CD8-positive, alpha-beta memory T cell (primary cell): Measurements from ENCODE around the gene SNORC. TPM values are rescaled to one million over a fixed set of nuclear protein-coding genes. Genes with fewer than 3 reads are reported as not detected.

ENCODE experiments used
- CTCF ChIA-PET: fragments of 350-600 bp; sonication (Branson Sonifier 250); formaldehyde crosslinking; loops from one replicate; lab custom pipeline; 2021; ENCODE audit warnings: antibody characterized with exemption; lab: Charles Lee
- POLR2A ChIA-PET: fragments of 350-600 bp; sonication (Branson Sonifier 250); formaldehyde crosslinking; loops from one replicate; lab custom pipeline; 2021; ENCODE audit warnings: antibody characterized with exemption; lab: Charles Lee
- DNase-seq, 5 donors: peaks; one replicate each; pipeline versions ENCODE4 v3.0.0 to v3.0.0-alpha.2; 2020 to 2022; ENCODE audit warnings: mixed read lengths in 1 of 5
- H3K27ac ChIP-seq: one replicate; pipeline ENCODE4 v1.7.0; 2013; ENCODE audit warnings: low read depth, mild to moderate bottlenecking, low read length, moderate library complexity
- H3K27me3 ChIP-seq: 2 replicates; pipeline ENCODE4 v1.7.0; 2013; ENCODE audit warnings: low read length, mild to moderate bottlenecking; ENCODE audit not compliant: insufficient read depth, poor library complexity, severe bottlenecking
- H3K36me3 ChIP-seq: 2 replicates; pipeline ENCODE4 v1.7.0; 2013; ENCODE audit warnings: mild to moderate bottlenecking, low read length, moderate library complexity; ENCODE audit not compliant: insufficient read depth
- H3K4me1 ChIP-seq: 2 replicates; pipeline ENCODE4 v1.7.0; 2013; ENCODE audit warnings: mild to moderate bottlenecking, low read length, moderate library complexity; ENCODE audit not compliant: insufficient read depth
- H3K4me3 ChIP-seq: 2 replicates; pipeline ENCODE4 v1.7.0; 2013; ENCODE audit warnings: mild to moderate bottlenecking, low read length
- H3K9me3 ChIP-seq: 2 replicates; pipeline ENCODE4 v1.7.0; 2013; ENCODE audit warnings: mild to moderate bottlenecking, low read length
- H3K27ac Mint-ChIP-seq, 8 donors: one replicate each; pipeline ENCODE4 v1.8.0; 2020 to 2021; ENCODE audit warnings: mixed read lengths in 8 of 8, mild to moderate bottlenecking in 6 of 8, inconsistent platforms in 3 of 8, moderate library complexity in 3 of 8
- H3K27me3 Mint-ChIP-seq, 2 donors: one replicate each; pipeline ENCODE4 v1.8.0; 2020 to 2021; ENCODE audit warnings: mixed read lengths in 2 of 2, mild to moderate bottlenecking in 1 of 2, moderate library complexity in 1 of 2
- H3K36me3 Mint-ChIP-seq, 3 donors: one replicate each; pipeline ENCODE4 v1.8.0; 2020 to 2021; ENCODE audit warnings: mixed read lengths in 3 of 3, inconsistent platforms in 1 of 3, mild to moderate bottlenecking in 1 of 3
- H3K4me1 Mint-ChIP-seq, 3 donors: one replicate each; pipeline ENCODE4 v1.8.0; 2020 to 2021; ENCODE audit warnings: mixed read lengths in 3 of 3, inconsistent platforms in 1 of 3, mild to moderate bottlenecking in 1 of 3
- H3K4me3 Mint-ChIP-seq, 7 donors: one replicate each; pipeline ENCODE4 v1.8.0; 2020 to 2021; ENCODE audit warnings: mixed read lengths in 7 of 7, mild to moderate bottlenecking in 6 of 7, moderate library complexity in 4 of 7, inconsistent platforms in 2 of 7
- H3K9me3 Mint-ChIP-seq, 5 donors: one replicate each; pipeline ENCODE4 v1.8.0; 2020 to 2022; ENCODE audit warnings: mixed read lengths in 5 of 5, mild to moderate bottlenecking in 3 of 5, moderate library complexity in 2 of 5, inconsistent platforms in 1 of 5
- polyA plus RNA-seq: library from polyadenylated mRNA; unstranded; fragments of 300-500 nt; fragmentation: Illumina TruSeq; gene quantifications from one replicate; pipeline ENCODE4 v1.2.3, GENCODE V29; 2021
- total RNA-seq, 2 experiments: library from RNA; stranded (reverse); gene quantifications; one replicate each; pipeline ENCODE4 v1.2.3, GENCODE V29; 2021

Gene SNORC
- total and polyA plus RNA-seq, 3 experiments from 2014 or later, result 1.5 to 2.5 TPM; not detected in 1

DNA sequence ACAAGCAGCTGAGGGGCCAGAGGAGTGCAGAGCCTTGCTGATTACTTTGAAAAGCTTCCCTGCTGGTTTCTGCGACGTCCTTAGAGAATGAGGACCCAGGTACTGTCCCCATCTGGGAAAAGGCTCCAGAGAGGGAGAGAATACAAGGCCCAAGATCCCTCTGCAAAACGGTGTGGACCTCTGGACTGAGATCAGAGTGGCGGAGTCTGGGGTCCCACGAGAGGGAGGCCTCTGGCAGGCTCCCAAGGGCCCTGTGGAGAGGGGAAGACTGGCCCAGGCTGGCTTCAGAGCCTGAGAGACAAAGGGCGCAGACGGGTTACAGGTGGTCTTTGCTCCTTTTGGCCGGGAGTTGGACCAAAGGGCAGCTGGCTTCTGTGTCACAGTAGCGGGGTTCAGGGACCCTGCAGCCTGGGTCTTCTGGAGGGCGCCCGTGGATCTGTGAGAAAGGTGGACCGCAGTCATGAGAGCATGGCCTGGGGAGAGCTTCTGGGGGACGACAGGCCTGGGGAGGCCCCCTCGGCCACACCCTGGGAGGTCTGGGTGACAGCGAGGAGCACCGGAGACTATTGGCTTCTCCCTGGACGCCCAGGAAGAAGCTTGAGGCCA is 805 bp downstream of the SNORC start:
- ChIA-PET CTCF (interaction anchor here (0.7 to 1.2 kb wide), 2 partner anchors 11 to 380 kb away, joined by 3 read pairs; no protein-coding TSS in a partner anchor), POLR2A (interaction anchor here (0.6 kb wide), 1 partner anchor 636 kb away, joined by 3 read pairs; no protein-coding TSS in a partner anchor)
- Mint-ChIP-seq H3K4me3 (no peak overlapping the region), H3K36me3 (no peaks in the 10 kb centered on the region), H3K4me1 (peaks cover 0 to 8% (median 2%) of the 10 kb centered on the region in 3 donors), H3K9me3 (no peaks in the 10 kb centered on the region), H3K27me3 (peaks cover 14% of the 10 kb centered on the region in 2 donors), H3K27ac (peak overlapping the region in 1 of 8 donors; percentile 74)
- H3K27ac ChIP-seq, result no peak overlapping the region
- no peaks in the 10 kb centered on the region for H3K36me3 ChIP-seq
- H3K27me3 ChIP-seq, result peaks cover 9% of the 10 kb centered on the region
- no peaks in the 10 kb centered on the region for H3K9me3 ChIP-seq
- H3K4me3 ChIP-seq, result no peak overlapping the region
- DNase-seq, result no peak
- H3K4me1 ChIP-seq, result no peaks in the 10 kb centered on the region

DNA sequence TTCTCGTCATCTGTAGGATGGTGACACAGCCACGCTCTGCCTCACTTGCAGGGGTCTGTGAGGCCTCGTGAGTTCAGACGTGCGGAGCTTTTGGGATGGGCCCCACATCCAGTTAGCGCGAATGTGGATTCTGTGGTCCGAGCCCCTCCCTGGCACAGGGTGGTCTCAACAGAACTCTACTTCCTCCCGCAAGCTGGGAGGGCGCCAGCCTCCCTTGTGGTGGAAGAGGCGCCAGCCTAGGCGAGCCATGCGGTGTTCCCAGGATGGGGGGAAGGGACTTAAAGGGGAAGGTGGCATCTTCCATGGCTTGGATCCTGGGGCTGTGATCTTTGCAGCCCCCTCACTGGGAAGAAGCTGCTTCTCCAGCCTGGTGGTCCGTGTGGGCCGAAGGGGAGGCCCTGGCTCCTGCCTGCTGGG is 1.4 kb downstream of the SNORC start:
- ChIA-PET CTCF (interaction anchor here (0.7 to 1.2 kb wide), 2 partner anchors 10 to 379 kb away, joined by 3 read pairs; no protein-coding TSS in a partner anchor), POLR2A (no interaction called here)
- H3K27ac ChIP-seq, result no peak overlapping the region
- H3K9me3 ChIP-seq, result no peaks in the 10 kb centered on the region
- H3K4me1 ChIP-seq, result no peaks in the 10 kb centered on the region
- H3K4me1 Mint-ChIP-seq, result peaks cover 0 to 8% (median 2%) of the 10 kb centered on the region in 3 donors
- no peak overlapping the region for H3K4me3 Mint-ChIP-seq
- H3K27ac Mint-ChIP-seq, result no peak overlapping the region
- H3K36me3 ChIP-seq, result no peaks in the 10 kb centered on the region
- no peak for DNase-seq
- peaks cover 14% of the 10 kb centered on the region in 2 donors for H3K27me3 Mint-ChIP-seq
- H3K27me3 ChIP-seq, result peaks cover 9% of the 10 kb centered on the region
- no peaks in the 10 kb centered on the region for H3K9me3 Mint-ChIP-seq
- H3K36me3 Mint-ChIP-seq, result no peaks in the 10 kb centered on the region
- no peak overlapping the region for H3K4me3 ChIP-seq

DNA sequence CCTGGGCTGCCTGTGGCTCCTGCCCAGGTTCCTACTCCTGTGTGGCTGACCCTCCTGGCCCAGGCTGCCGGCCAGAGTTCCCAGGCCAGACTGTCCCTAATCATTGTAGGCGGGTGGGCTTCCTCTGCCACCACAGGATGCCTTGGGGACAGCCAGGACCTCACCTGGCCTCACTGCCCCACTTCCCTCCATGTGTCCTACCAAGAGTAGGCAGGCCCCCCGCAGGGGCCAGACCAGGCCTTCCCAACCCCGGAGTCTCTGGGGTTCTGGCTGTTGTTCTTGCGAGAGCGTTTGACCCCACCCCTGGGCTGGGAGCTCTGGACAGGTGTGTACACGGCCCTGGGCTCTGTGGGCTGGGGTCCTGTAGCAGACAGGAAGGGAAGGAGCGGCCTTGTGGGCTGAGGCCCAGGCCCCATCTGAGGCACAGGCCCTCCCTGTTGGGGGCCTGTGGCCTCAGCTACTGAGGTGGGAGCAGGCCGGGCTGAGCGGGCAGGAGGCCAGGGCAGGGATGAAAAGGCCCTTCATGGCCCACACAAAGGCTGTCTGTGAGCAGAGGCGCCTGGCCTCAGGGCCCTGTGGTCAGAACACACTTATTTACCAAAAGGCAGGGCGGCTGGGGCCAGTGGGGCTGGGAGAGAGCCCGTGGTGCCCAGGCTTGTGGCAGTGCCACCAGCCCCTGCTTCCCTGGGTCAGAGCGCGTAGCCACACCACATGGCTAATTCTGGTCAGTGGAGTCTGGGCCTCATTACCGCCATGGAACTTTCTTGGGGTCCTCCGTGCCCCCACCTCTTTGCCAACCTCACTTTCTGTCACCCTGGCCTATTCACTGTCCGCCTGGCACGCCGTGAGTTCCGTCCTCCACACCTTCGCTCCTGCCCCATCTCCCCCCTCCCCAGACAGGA is 2.0 kb downstream of the SNORC start:
- CTCF ChIA-PET, result no interaction called here
- Histone ChIP-seq H3K4me3 (no peak overlapping the region), H3K27ac (no peak overlapping the region), H3K27me3 (peaks cover 9% of the 10 kb centered on the region), H3K36me3 (no peaks in the 10 kb centered on the region), H3K4me1 (no peaks in the 10 kb centered on the region), H3K9me3 (no peaks in the 10 kb centered on the region)
- POLR2A ChIA-PET, result no interaction called here
- H3K4me3 Mint-ChIP-seq, result no peak overlapping the region
- H3K36me3 Mint-ChIP-seq, result no peaks in the 10 kb centered on the region
- no peaks in the 10 kb centered on the region for H3K9me3 Mint-ChIP-seq
- peaks cover 14% of the 10 kb centered on the region in 2 donors for H3K27me3 Mint-ChIP-seq
- H3K4me1 Mint-ChIP-seq, result peaks cover 0 to 8% (median 2%) of the 10 kb centered on the region in 3 donors
- H3K27ac Mint-ChIP-seq, result no peak overlapping the region
- no peak for DNase-seq

DNA sequence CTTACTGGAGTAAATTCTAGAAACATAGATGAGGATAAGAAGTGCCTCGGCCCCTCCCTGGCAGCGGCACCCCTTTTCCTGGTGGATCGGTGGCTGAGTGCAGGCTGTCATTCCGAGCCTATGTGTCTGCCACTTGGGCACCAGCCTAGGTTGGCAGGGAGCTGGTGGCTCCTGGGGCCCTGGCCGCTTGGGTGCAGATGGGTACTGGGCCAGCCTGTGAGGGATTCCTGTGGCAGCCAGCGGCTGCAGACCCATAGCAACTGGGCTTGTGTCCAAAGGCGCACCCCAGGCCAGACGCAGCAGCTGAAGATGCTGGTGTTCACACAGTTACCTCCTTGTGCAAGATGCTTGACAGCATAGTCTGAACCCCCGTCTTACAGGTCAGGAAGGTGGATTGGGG is 2.8 kb downstream of the SNORC start:
- ChIA-PET POLR2A (no interaction called here), CTCF (no interaction called here)
- Mint-ChIP-seq H3K4me3 (no peak overlapping the region), H3K27ac (no peak overlapping the region), H3K27me3 (peaks cover 18 to 19% of the 10 kb centered on the region in 2 donors), H3K9me3 (no peaks in the 10 kb centered on the region), H3K4me1 (peaks cover 0 to 12% (median 2%) of the 10 kb centered on the region in 3 donors), H3K36me3 (no peaks in the 10 kb centered on the region)
- no peaks in the 10 kb centered on the region for H3K9me3 ChIP-seq
- H3K27me3 ChIP-seq, result peaks cover 9% of the 10 kb centered on the region
- H3K27ac ChIP-seq, result no peak overlapping the region
- no peaks in the 10 kb centered on the region for H3K36me3 ChIP-seq
- H3K4me1 ChIP-seq, result no peaks in the 10 kb centered on the region
- no peak overlapping the region for H3K4me3 ChIP-seq
- DNase-seq, result no peak

DNA sequence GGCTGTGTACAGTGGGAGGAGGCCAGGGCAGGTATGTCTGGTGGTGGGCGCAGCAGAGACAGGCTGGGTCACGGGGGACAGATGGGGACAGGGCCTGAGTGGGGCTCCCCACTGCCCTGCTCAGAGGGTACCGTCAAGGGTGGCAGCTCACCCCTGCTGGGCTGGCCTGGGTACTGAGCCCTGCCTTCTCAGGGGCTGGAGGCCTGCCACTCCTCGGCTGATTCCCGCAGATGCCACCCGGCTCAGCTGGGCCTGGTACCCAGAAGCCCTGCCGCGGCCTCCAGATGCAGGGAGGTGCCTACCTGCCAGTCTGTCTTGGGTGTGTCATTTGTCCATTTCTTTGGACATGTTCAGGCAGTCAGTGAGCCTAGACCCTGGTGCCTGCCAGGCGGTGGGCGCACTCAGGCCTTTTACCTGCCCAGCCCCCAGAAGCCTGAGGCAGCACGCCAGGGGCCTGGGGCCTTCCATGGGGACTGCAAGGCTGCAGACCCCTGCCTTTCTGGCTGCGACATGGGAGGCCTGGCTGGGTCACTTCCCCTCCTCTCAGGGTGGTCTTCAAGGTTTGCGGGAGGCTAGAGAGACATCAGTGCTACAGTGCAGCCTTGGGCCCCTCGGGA is 3.3 kb downstream of the SNORC start:
- H3K36me3 Mint-ChIP-seq, result no peaks in the 10 kb centered on the region
- H3K4me1 Mint-ChIP-seq, result peaks cover 0 to 12% (median 2%) of the 10 kb centered on the region in 3 donors
- Histone ChIP-seq H3K27me3 (peaks cover 9% of the 10 kb centered on the region), H3K4me1 (no peaks in the 10 kb centered on the region), H3K27ac (no peak overlapping the region), H3K9me3 (no peaks in the 10 kb centered on the region), H3K4me3 (no peak overlapping the region), H3K36me3 (no peaks in the 10 kb centered on the region)
- peaks cover 18 to 20% of the 10 kb centered on the region in 2 donors for H3K27me3 Mint-ChIP-seq
- DNase-seq, result no peak
- no peaks in the 10 kb centered on the region for H3K9me3 Mint-ChIP-seq
- CTCF ChIA-PET, result no interaction called here
- POLR2A ChIA-PET, result no interaction called here
- H3K27ac Mint-ChIP-seq, result no peak overlapping the region
- no peak overlapping the region for H3K4me3 Mint-ChIP-seq

DNA sequence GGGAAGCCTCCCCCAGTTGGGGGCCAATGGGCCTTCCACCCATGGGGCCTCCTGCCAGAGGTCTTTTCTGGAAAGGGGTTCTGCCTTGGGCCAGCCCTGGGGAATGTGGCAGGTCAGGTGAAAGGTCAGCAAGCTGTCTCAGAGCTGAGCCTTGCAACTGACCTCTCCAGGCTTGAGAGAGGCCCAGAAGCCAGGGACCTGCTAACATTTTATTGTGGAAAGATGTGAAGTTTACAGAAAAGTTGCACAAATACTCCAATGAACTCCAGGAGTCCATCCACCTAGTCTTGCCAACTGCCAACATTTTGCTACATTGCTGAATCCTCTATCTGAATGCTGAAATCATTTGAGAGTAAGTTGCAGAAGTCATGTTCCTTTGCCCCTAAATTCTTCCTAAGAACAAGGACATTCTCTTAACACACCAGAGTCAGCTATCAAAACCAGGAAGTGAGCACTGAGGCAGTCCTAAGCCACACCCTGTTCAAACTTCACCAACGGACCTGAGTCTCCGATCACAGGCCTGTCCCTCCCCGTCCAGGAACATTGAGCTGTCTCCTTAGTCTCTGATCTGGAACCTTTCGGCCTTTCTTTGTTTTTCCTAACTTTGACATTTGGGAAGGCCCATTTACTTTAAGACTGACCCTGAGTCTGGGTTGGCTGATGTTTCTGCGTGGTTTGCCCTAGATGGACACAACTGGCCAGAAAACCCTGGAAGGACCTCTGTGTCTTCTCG is 4.0 kb downstream of the SNORC start:
- no peaks in the 10 kb centered on the region for H3K4me1 ChIP-seq
- H3K27ac Mint-ChIP-seq, result peak overlapping the region in 1 of 8 donors; percentile 68
- peaks cover 0 to 12% (median 0%) of the 10 kb centered on the region in 3 donors for H3K4me1 Mint-ChIP-seq
- H3K4me3 Mint-ChIP-seq, result peak overlapping the region in 3 of 7 donors; percentile 23 to 39 (median 27)
- no peaks in the 10 kb centered on the region for H3K36me3 Mint-ChIP-seq
- CTCF ChIA-PET, result interaction anchor here (1.3 kb wide), 1 partner anchor 377 kb away, joined by 3 read pairs; the partner anchor contains the start of gene ATG16L1
- DNase-seq, result no peak
- H3K27me3 Mint-ChIP-seq, result peaks cover 19 to 20% of the 10 kb centered on the region in 2 donors
- POLR2A ChIA-PET, result no interaction called here
- H3K36me3 ChIP-seq, result no peaks in the 10 kb centered on the region
- peaks cover 9% of the 10 kb centered on the region for H3K27me3 ChIP-seq
- H3K27ac ChIP-seq, result no peak overlapping the region
- no peaks in the 10 kb centered on the region for H3K9me3 ChIP-seq
- no peaks in the 10 kb centered on the region for H3K9me3 Mint-ChIP-seq
- H3K4me3 ChIP-seq, result no peak overlapping the region

DNA sequence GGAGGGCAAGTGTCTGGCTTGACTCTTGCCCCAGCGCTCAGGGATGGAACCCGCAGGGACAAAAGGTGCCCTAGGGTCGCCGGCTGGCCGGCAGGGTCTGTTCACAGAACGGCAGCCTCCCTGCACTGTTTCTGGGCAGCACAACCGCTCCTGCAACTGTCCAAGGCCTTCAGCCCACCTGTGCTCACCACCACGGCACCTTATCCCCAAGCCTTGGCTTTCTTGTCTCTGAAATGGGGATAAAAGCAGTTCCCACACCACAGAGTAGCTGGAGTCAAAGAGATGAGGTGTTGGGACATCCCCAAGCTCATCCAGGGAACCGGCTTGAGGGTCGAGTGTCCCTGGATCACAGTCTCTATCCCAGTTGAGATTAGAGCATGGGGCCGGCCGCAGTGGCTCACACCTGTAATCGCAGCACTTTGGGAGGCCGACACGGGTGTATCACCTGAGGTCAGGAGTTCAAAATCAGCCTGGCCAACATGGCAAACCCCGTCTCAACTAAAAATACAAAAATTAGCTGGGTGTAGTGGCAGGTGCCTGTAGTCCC is 4.7 kb downstream of the SNORC start:
- Histone ChIP-seq H3K4me3 (no peak overlapping the region), H3K36me3 (no peaks in the 10 kb centered on the region), H3K4me1 (no peaks in the 10 kb centered on the region), H3K9me3 (no peaks in the 10 kb centered on the region), H3K27me3 (peaks cover 9% of the 10 kb centered on the region), H3K27ac (no peak overlapping the region)
- Mint-ChIP-seq H3K9me3 (no peaks in the 10 kb centered on the region), H3K36me3 (no peaks in the 10 kb centered on the region), H3K27ac (peak overlapping the region in 1 of 8 donors; percentile 68), H3K4me3 (peak overlapping the region in 6 of 7 donors; percentile 41 to 90 (median 65)), H3K4me1 (peaks cover 0 to 12% (median 0%) of the 10 kb centered on the region in 3 donors), H3K27me3 (peaks cover 18 to 20% of the 10 kb centered on the region in 2 donors)
- ChIA-PET POLR2A (no interaction called here), CTCF (interaction anchor here (1.3 kb wide), 1 partner anchor 376 kb away, joined by 3 read pairs; the partner anchor contains the start of gene ATG16L1)
- DNase-seq, result no peak
